Kidney (tissue), 14 donors: ENCODE data around the gene C1orf21. TPM values are rescaled to one million over a fixed set of nuclear protein-coding genes. Genes with fewer than 3 reads are reported as not detected.

ENCODE experiments used
- DNase-seq, 5 donors: peaks; one replicate each; pipeline ENCODE4 v3.0.0-alpha.2; 2013 to 2020
- FAIRE-seq: peaks from 2 replicates; lab custom pipeline; 2012; peaks lifted over from hg19 to GRCh38; lab: Jason Lieb, UNC
- H3K27ac ChIP-seq, 2 donors: one replicate each; pipeline ENCODE4 v1.7.0; 2013; ENCODE audit warnings: low read depth in 2 of 2, low read length in 2 of 2, inconsistent platforms in 1 of 2
- H3K27me3 ChIP-seq: one replicate; pipeline ENCODE4 v1.7.1; 2013; ENCODE audit warnings: low read length, inconsistent platforms; ENCODE audit not compliant: control insufficient read depth, insufficient read depth
- H3K36me3 ChIP-seq, 3 donors: one replicate each; pipeline versions ENCODE4 v1.7.0 to v1.7.1; 2013; ENCODE audit warnings: low read length in 3 of 3, control low read depth in 1 of 3, inconsistent platforms in 1 of 3; ENCODE audit not compliant: insufficient read depth in 3 of 3, control insufficient read depth in 2 of 3
- H3K4me1 ChIP-seq, 3 donors: one replicate each; pipeline versions ENCODE4 v1.7.0 to v1.7.1; 2013; ENCODE audit warnings: low read length in 3 of 3, inconsistent platforms in 1 of 3, low read depth in 1 of 3; ENCODE audit not compliant: control insufficient read depth in 2 of 3, insufficient read depth in 2 of 3
- H3K4me3 ChIP-seq, 3 donors: one replicate each; pipeline versions ENCODE4 v1.7.0 to v1.8.1; 2013; ENCODE audit warnings: low read length in 3 of 3, control low read depth in 1 of 3, inconsistent platforms in 1 of 3
- H3K9ac ChIP-seq, 3 donors: one replicate each; pipeline versions ENCODE4 v1.7.0 to v1.7.1; 2013; ENCODE audit warnings: low read length in 3 of 3, control low read depth in 1 of 3, inconsistent platforms in 1 of 3
- H3K9me3 ChIP-seq, 3 donors: one replicate each; pipeline versions ENCODE4 v1.7.0 to v1.7.1; 2013; ENCODE audit warnings: low read length in 3 of 3, control low read depth in 1 of 3, inconsistent platforms in 1 of 3; ENCODE audit not compliant: control insufficient read depth in 2 of 3, insufficient read depth in 1 of 3
- intact Hi-C: fragments of 100-400 bp; cut with DNase I; formaldehyde crosslinking; loops from one replicate; pipeline ENCODE4 v1.11.1; 2022
- polyA plus RNA-seq: library from polyadenylated mRNA; stranded (reverse); fragments of 350-450 nt; fragmentation: Illumina TruSeq; extraction: RNeasy Lipid Tissue Mini Kit (QIAGEN cat#74804); gene quantifications from one replicate; pipeline ENCODE4 v1.2.3, GENCODE V29; 2014; ENCODE audit warnings: low read depth, low replicate concordance; ENCODE audit not compliant: insufficient read depth
- total RNA-seq: library from RNA; stranded (reverse); fragmentation: NEBNext Ultra II Directional; extraction: Animal tissue kit (Norgen Biotek cat#: 25700); gene quantifications from one replicate; pipeline ENCODE4 v1.2.1, GENCODE V29; 2021
- TF ChIP-seq, protein P1 (sequence below): IDR thresholded peaks from 3 replicates; pipeline ENCODE4 v1.5.1; 2012; ENCODE audit warnings: mild to moderate bottlenecking, moderate library complexity, borderline replicate concordance; ENCODE audit not compliant: insufficient read depth; ENCODE audit errors: extremely low read depth
- donor health status: control.
- donor health status: control.
- donor health status: control.
- donor health status: control.
- donor health status: control.
- donor health status: DM: yes; HTN: yes; CAD: no.
- donor health status: Normal renal cell carcinoma (clear cell type).

Gene C1orf21
- total and polyA plus RNA-seq, 2 donors from 2014 or later = 18.3 to 18.6 TPM

DNA sequence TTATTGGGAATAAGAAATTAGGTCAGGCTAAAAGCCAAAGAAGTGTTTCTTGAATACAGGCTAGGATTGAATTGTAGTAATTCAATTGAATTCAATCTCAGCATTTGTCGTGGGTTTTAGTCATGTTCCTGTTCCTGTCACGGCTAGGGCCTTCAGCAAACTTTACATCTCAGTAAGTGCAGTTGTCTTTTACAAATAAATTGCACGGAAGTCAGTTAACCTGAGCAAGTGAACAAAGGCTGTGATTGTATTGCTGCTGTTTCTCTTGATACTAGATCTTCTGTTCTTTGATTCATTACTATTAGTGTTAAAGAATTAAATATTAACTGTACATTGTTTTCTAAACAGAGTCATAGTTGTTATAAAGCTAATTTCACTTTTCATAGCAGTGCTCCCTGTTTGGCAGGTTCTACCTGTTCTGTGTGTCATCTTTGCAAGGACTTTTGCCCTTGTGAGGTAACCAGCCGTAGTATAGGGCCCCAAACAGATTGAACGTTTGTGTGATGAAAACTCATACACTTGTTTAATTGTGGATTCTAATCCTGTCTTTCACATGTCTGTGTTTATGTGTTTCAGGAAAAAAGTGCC, 203.4 kb downstream of the C1orf21 start:
- H3K27me3 ChIP-seq = no peaks in the 10 kb centered on the region
- H3K36me3 ChIP-seq = no peaks in the 10 kb centered on the region
- no peak overlapping the region for H3K4me3 ChIP-seq
- H3K9ac ChIP-seq = no peak overlapping the region
- DNase-seq (peak in 2 of 5 donors; percentile 62 to 69), FAIRE-seq (no peak)
- H3K4me1 ChIP-seq = no peaks in the 10 kb centered on the region
- TF ChIP-seq, protein P1, sequence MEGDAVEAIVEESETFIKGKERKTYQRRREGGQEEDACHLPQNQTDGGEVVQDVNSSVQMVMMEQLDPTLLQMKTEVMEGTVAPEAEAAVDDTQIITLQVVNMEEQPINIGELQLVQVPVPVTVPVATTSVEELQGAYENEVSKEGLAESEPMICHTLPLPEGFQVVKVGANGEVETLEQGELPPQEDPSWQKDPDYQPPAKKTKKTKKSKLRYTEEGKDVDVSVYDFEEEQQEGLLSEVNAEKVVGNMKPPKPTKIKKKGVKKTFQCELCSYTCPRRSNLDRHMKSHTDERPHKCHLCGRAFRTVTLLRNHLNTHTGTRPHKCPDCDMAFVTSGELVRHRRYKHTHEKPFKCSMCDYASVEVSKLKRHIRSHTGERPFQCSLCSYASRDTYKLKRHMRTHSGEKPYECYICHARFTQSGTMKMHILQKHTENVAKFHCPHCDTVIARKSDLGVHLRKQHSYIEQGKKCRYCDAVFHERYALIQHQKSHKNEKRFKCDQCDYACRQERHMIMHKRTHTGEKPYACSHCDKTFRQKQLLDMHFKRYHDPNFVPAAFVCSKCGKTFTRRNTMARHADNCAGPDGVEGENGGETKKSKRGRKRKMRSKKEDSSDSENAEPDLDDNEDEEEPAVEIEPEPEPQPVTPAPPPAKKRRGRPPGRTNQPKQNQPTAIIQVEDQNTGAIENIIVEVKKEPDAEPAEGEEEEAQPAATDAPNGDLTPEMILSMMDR = no peak
- intact Hi-C loops = no loop called here
- H3K27ac ChIP-seq = no peak overlapping the region
- no peaks in the 10 kb centered on the region for H3K9me3 ChIP-seq

DNA sequence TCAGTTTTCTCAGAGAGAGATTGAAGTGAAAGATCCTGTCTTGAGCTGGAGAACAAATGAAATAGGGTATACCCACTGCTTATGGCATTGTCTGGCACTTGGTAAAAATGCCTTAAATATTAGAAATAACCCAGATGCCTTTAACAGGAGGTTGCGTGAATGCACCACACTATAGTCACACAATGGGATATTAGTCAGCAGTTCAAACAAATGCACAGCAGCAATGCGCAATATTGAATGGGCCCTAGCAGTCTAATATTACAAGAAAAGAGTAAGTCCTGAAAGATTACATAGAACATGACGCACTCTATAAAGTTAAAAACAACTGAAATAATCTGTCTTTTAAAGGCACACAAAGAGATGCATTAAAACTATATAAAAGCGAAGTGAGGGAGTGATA, 206.8 kb downstream of the C1orf21 start:
- Histone ChIP-seq H3K36me3 (no peaks in the 10 kb centered on the region), H3K27ac (no peak overlapping the region), H3K4me1 (no peaks in the 10 kb centered on the region), H3K9ac (no peak overlapping the region), H3K4me3 (no peak overlapping the region), H3K9me3 (no peaks in the 10 kb centered on the region), H3K27me3 (no peaks in the 10 kb centered on the region)
- TF ChIP-seq, protein P1 = no peak
- FAIRE-seq (no peak), DNase-seq (no peak)
- intact Hi-C loops = no loop called here

DNA sequence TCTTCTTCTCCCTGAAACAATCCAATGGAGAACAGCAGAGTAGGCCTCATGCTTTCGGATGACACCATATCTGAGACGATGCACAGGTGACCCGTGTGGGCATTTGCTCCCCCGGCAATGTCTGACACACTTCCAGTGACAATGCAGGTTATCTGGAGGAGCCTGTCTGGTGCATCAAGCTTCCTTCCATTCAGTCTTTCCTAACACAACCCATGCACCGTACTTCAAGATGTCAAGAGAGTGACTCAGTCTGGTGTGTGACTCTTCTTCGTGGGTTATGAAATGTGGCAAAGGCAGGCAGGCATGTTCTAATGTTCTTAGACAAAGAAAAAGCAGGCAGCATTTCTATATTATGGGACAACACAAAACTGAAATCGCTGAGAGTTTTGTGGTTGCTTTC, 208.8 kb downstream of the C1orf21 start:
- Histone ChIP-seq H3K4me1 (no peaks in the 10 kb centered on the region), H3K36me3 (no peaks in the 10 kb centered on the region), H3K9me3 (no peaks in the 10 kb centered on the region), H3K27me3 (no peaks in the 10 kb centered on the region), H3K27ac (no peak overlapping the region), H3K4me3 (no peak overlapping the region), H3K9ac (no peak overlapping the region)
- no peak for DNase-seq
- FAIRE-seq = no peak
- intact Hi-C loops = no loop called here
- TF ChIP-seq, protein P1 = no peak
